Stimulated activated CD8-positive, alpha-beta memory T cell treated with anti-CD3 and anti-CD28 coated beads, Interleukin-4, amount 100 ng/mL, for 4 hours (primary cell): ENCODE measurements around the gene IL15RA.
"Not testable (repeated sequence)": the region's sequence is repeated elsewhere in the genome, so short reads cannot be mapped to it uniquely, and the experiment has no call there.

ENCODE experiments used
- DNase-seq, 2 donors: peaks; one replicate each; pipeline ENCODE4 v3.0.0-alpha.2; 2020; ENCODE audit warnings: low read depth in 2 of 2, low spot score in 1 of 2

The IL15RA gene

GRCh38 chr10:5930272-5930671, 47.1 kb downstream of the IL15RA start:
- no peak for DNase-seq

DNA sequence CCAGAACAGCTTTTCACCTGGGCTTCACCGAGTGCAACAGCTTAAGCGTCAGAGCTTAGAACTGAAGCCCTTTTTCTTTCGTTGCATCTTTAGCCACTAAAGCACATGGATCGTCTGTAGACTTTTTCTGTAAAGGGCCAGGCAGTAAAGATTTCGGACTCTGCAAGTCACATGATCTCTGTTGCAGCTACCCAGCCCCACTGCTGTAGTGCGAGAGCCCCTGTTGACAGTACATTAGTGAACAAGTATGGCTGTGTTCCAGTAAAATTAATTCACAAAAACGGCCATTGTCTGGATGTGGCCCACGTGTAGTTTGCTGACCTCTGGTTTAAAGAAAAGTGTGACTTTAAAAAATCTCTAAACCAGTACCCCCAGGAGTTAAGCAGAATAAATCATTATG, 47.9 kb downstream of the IL15RA start:
- DNase-seq = no peak

GRCh38 chr10:5927306-5927705, 50.0 kb downstream of the IL15RA start:
- DNase-seq = no peak

GRCh38 chr10:5924889-5925288, 52.5 kb downstream of the IL15RA start:
- DNase-seq = no peak

- DNase-seq = no peak
Measured at GRCh38 chr10:5921746-5922145, 55.6 kb downstream of the IL15RA start.

DNA sequence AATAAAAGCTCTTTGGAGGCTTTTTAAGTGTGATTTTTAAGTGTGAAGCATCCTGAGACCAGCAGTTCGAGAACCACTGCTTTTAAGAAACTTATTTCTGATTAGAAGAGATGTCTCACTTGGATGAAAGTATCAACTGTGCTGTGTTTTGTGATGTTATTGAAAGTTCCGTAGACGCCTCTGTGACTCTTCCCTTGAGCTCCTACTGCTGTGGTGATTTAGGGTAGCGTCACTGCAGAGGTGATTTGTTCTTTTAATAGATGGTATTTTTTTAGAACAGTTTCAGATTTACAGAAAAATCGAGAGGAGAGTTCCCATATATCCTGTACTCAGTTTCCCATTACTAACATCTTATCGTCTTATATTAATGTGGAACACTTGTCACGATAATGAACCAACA, 57.8 kb downstream of the IL15RA start:
- DNase-seq = no peak

GRCh38 chr10:5918763-5919162, 58.6 kb downstream of the IL15RA start:
- DNase-seq = no peak

DNA sequence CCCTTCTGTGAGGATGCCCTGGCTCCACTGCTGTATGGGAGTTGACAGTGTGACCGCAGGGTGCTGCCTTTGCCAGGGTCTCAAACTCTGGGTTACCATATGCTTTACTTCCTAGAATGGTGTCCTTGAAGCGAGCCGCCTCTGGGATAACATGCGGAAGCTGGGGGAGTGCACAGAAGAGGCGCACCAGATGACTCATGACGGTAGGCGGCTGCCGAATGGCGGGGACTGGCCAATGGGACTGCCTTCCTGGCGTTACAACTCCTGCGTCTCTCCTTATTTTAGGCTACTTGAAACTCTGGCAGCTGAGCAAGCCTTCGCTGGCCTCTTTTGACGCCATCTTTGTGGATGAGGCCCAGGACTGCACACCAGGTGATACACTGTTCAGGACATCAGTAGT, 60.0 kb downstream of the IL15RA start:
- DNase-seq = no peak

DNA sequence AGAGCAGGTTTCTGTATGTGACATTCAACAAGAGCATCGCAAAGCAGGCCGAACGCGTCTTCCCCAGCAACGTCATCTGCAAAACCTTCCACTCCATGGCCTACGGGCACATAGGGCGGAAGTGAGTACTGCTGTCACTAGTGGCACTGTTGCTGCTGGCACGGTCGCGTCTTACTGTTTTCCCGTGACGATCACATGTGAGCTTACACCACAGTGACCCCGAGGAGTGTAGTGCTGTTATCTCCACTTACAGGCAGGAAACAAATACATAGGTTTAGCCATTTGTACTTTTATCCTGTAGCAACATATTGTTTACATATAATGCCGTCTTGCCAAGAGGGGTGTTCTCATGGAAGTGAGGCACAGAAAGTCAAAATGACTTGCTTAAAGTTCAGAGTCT, 61.9 kb downstream of the IL15RA start:
- no peak for DNase-seq

- DNase-seq = no peak
Measured at GRCh38 chr10:5913736-5914135, 63.6 kb downstream of the IL15RA start.

- no peak for DNase-seq
Measured at GRCh38 chr10:5911670-5912069, 65.7 kb downstream of the IL15RA start.

DNA sequence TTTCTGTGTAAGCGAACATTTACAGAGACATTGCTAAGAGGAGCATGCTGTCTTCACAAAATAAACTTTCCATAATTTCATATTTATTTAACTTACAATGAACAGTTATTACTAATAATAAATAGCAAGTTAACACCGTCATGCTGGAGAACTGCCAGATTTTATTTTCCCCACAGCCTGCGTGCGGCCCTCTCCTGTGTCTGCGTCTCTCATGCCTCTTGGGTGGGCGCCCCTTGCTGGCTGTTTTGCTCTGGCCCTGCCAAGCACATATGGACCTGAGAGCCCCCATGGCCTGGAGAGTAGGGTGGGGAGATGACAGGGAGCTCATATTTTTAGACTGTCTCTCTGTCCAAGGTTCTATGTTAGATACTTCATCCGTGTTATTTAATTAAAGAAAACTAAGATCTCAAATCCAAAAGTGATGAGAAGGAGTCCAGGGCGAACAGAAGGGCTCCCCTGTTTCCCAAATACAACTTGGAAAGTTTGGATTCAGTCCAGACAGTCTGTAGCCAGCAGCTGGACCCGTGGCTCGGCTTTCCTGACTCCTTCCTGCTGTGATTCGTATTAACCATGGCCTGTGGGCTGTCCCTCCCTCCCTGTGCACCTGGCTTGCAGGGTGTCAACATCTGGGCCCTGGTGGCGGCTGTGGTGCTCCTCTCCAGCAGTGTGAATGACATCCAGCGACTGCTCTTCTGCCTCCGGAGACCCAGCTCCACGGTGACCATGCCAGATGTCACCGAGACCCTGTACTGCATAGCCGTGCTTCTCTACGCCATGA, 66.8 kb downstream of the IL15RA start:
- no peak for DNase-seq

DNA sequence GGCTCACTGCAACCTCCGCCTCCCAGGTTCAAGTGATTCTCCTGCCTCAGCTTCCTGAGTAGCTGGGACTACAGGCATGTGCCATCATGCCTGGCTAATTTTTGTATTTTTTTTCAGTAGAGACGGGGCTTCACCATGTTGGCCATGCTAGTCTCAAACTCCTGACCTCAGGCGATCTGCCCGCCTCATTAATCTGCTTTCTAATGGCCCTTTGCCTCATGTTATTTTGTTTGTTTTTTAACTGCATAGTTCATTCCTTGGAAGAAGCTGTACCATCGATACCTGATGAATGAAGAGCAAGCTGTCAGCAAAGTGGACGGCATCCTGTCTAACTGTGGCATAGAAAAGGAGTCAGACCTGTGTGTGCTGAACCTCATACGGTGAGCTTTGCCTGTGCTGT, 68.7 kb downstream of the IL15RA start:
- not testable (repeated sequence) for DNase-seq

DNA sequence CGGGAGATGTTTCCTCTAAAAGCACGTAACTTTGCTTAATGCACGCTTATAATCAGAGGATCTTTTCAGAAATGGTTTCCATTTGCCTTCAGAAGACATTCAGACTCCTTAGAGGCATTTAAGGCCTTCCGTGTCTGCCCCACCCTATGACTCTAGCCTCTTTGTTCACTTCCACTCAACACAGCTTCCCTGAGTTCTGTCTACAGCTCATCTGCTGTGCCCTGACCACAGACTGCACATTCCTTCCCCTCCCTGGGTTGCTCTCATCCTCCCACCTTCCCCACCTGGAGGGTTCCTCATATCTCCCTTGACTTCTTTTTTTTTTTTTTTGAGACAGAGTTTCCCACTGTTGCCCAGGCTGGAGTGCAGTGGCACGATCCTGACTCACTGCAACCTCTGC, 70.7 kb downstream of the IL15RA start:
- no peak for DNase-seq

DNA sequence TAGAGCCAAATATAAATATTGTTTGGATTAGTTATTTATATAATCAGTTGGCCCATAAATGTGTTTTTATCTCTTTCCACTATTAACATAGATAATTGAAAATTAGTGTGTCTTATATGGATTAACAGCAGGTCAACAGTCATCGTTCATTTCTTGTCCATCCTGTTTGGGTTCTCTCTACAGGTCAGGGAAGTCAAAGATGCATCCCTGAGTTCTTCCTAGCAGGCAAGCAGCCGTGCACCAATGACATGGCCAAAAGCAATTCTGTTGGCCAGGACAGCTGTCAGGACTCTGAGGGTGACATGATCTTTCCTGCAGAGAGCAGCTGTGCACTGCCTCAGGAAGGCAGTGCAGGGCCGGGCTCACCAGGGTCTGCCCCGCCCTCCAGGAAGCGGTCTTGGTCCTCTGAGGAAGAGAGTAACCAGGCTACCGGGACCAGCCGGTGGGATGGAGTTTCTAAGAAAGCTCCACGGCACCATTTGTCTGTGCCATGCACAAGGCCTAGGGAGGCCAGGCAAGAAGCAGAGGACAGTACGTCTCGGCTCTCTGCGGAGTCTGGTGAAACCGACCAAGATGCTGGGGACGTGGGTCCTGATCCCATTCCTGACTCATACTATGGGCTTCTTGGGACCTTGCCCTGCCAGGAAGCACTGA, 71.4 kb downstream of the IL15RA start:
- no peak for DNase-seq

GRCh38 chr10:5904227-5904626, 73.1 kb downstream of the IL15RA start:
- DNase-seq = no peak

GRCh38 chr10:5903563-5903962, 73.8 kb downstream of the IL15RA start:
- DNase-seq = no peak

DNA sequence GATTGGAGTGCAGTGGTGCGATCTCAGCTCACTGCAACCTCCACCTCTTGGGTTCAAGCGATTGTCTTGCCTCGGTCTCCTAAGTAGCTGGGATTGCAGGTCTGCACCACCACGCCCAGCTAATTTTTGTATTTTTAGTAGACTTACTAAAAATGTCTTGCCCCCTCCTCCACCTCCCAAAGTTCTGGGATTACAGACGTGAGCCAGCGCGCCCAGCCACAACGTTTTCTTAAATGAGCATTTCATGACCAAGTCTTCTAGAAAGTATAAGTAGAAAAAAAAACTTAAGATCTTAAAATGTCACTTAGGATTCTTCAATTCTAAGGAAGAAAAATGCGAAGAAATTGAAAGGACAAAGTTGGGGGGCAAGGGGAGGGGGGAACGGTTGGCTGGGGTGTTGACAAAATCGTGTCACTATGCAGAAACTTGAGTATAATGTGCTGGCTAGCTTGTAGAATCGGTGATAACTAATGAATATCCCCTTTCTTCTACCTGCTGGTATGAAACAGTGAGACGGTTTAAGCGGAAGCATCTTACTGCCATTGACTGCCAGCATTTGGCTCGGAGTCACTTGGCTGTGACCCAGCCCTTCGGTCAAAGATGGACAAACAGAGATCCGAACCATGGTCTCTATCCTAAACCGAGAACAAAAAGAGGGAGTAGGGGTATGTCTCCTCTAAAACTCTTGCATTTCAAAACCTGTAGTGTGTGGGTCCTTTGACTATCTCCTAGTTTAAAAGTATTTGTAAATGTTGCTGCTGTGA, 74.7 kb downstream of the IL15RA start:
- DNase-seq = no peak
